Hepatocyte (in vitro differentiated cells): ENCODE data around the gene DGKI.

Experiments used
- EZH2 ChIP-seq: fragments of 200-600 bp; sonication (generic); IDR thresholded peaks from 2 replicates; pipeline ENCODE4 v1.6.1; 2016; ENCODE audit warnings: antibody characterized with exemption, mild to moderate bottlenecking, borderline replicate concordance
- TF ChIP-seq, protein P1 (sequence below): fragments of 200-600 bp; sonication (generic); IDR thresholded peaks from 2 replicates; pipeline ENCODE4 v1.5.1; 2016; ENCODE audit warnings: antibody characterized with exemption, mild to moderate bottlenecking; ENCODE audit not compliant: poor library complexity

DNA sequence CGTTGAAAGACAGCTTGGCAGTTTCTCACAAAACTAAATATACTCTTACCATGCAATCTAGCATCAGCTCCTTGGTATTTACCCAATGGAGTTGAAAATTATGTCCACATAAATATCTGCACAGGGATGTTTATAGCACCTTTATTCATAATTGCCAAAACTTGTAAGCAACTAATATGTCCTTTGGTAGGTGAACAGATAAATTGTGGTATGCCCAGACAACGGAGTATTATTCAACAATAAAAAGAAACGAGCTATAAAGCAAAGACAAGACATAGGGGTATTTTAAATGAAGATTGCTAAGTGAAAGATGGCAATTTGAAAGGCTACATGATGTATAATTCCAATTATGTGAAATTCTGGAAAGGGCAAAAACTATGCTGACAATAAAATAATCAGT, 340.7 kb downstream of the DGKI start:
- TF ChIP-seq, protein P1, sequence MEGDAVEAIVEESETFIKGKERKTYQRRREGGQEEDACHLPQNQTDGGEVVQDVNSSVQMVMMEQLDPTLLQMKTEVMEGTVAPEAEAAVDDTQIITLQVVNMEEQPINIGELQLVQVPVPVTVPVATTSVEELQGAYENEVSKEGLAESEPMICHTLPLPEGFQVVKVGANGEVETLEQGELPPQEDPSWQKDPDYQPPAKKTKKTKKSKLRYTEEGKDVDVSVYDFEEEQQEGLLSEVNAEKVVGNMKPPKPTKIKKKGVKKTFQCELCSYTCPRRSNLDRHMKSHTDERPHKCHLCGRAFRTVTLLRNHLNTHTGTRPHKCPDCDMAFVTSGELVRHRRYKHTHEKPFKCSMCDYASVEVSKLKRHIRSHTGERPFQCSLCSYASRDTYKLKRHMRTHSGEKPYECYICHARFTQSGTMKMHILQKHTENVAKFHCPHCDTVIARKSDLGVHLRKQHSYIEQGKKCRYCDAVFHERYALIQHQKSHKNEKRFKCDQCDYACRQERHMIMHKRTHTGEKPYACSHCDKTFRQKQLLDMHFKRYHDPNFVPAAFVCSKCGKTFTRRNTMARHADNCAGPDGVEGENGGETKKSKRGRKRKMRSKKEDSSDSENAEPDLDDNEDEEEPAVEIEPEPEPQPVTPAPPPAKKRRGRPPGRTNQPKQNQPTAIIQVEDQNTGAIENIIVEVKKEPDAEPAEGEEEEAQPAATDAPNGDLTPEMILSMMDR = no peak
- no peak for TF ChIP-seq EZH2
